Posterior vena cava (tissue), 2 donors: ENCODE measurements around the gene KRTAP10-12. TPM values are rescaled to one million over a fixed set of nuclear protein-coding genes. Genes with fewer than 3 reads are reported as not detected.

Source experiments
- total RNA-seq, 2 donors: library from RNA; stranded (reverse); fragmentation: NEBNext Ultra II Directional; extraction: Animal tissue kit (Norgen Biotek cat#: 25700); gene quantifications; one replicate each; pipeline ENCODE4 v1.2.1, GENCODE V29; 2021
- donor health status: DM: yes; HTN: yes; CAD: no.
- donor health status: DM: yes; HTN: yes; CAD: no.

Gene KRTAP10-12
- total RNA-seq, 2 donors from 2014 or later, result not detected

Other genes starting within 250 kb of the KRTAP10-12 start
- gene LRRC3, start 241.7 kb upstream of the KRTAP10-12 start, total RNA-seq, result 1 to 10 TPM; 1.5 to 1.8 TPM
- not detected for gene KRTAP10-1, start 157.0 kb upstream of the KRTAP10-12 start, total RNA-seq
- not detected for gene KRTAP10-2, start 145.7 kb upstream of the KRTAP10-12 start, total RNA-seq
- not detected for gene KRTAP10-3, start 138.4 kb upstream of the KRTAP10-12 start, total RNA-seq
- not detected for gene KRTAP10-4, start 123.4 kb upstream of the KRTAP10-12 start, total RNA-seq
- not detected for gene KRTAP10-5, start 116.6 kb upstream of the KRTAP10-12 start, total RNA-seq
- not detected for gene KRTAP10-6, start 104.7 kb upstream of the KRTAP10-12 start, total RNA-seq
- gene KRTAP10-7, start 96.6 kb upstream of the KRTAP10-12 start, total RNA-seq, result not detected
- gene KRTAP10-8, start 85.1 kb upstream of the KRTAP10-12 start, total RNA-seq, result not detected
- gene KRTAP10-9, start 70.1 kb upstream of the KRTAP10-12 start, total RNA-seq, result not detected
- not detected for gene KRTAP10-10, start 59.8 kb upstream of the KRTAP10-12 start, total RNA-seq
- not detected for gene KRTAP10-11, start 50.8 kb upstream of the KRTAP10-12 start, total RNA-seq
- gene KRTAP12-4, start 42.5 kb upstream of the KRTAP10-12 start, total RNA-seq, result not detected
- gene KRTAP12-3, start 39.2 kb upstream of the KRTAP10-12 start, total RNA-seq, result not detected
- under 1 TPM in 1 of 2 donors, not detected in 1; 0.48 TPM for gene KRTAP12-2, start 30.2 kb upstream of the KRTAP10-12 start, total RNA-seq
- not detected for gene KRTAP12-1, start 15.0 kb upstream of the KRTAP10-12 start, total RNA-seq
- under 1 TPM; 0.14 to 0.48 TPM for gene TSPEAR, start 14.4 kb downstream of the KRTAP10-12 start, total RNA-seq
- 10 to 100 TPM; 72.6 to 75.6 TPM for gene UBE2G2, start 104.6 kb downstream of the KRTAP10-12 start, total RNA-seq
- 10 to 100 TPM; 53.5 to 58.3 TPM for gene SUMO3, start 120.9 kb downstream of the KRTAP10-12 start, total RNA-seq
- gene PTTG1IP, start 176.5 kb downstream of the KRTAP10-12 start, total RNA-seq, result 100 to 1,000 TPM; 202 to 246 TPM
- gene ITGB2, start 223.7 kb downstream of the KRTAP10-12 start, total RNA-seq, result 100 to 1,000 TPM in 1 of 2 donors, 10 to 100 TPM in 1; 47.9 to 122 TPM
- 10 to 100 TPM; 25.8 to 31.6 TPM for gene SLX9, start 242.9 kb downstream of the KRTAP10-12 start, total RNA-seq